ENCODE measurements around the gene MRPL41.
"Not testable (repeated sequence)": the region's sequence is repeated elsewhere in the genome, so short reads cannot be mapped to it uniquely, and the experiment has no call there.

MRPL41 gene

GRCh38 chr9:137521405-137521985, 30.2 kb upstream of the MRPL41 start:
- DNase-seq (ENCODE audit: low read depth in 2 of 2): no peak

DNA sequence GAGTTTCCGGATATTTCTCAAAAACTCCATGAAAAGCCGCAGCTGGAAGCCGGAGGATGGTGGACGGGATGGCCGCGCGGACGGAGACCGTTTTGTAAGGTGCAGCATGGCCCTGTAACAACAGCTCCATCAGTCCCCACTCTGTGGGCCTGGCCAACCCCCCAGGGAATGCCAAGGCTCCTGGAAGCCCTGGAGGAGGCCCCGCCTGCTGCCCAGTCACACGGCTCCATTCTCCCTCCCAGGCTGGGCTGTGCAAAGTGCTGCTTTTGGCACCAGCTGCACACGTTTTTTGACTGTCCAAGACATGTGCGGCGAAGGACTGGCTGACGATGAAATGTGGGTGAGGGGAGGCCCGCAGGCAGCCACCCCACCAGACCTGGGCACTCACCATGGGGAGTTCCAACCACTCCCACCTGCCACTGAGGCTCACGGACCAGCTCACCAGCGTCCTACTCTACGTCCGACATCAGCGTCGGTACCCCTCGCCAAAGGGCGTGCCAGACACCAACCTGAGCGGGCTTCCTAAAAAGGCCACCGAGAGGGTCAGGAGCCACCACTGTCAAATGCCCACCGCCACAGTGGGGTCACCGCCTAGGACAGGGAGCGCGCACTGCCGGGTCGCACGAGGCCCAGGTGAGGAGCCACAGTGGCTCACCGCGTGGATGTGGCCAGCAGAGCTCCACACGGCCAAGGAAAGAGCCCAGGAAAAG, 28.8 kb upstream of the MRPL41 start:
- no peak for DNase-seq (ENCODE audit: low read depth in 2 of 2)

DNA sequence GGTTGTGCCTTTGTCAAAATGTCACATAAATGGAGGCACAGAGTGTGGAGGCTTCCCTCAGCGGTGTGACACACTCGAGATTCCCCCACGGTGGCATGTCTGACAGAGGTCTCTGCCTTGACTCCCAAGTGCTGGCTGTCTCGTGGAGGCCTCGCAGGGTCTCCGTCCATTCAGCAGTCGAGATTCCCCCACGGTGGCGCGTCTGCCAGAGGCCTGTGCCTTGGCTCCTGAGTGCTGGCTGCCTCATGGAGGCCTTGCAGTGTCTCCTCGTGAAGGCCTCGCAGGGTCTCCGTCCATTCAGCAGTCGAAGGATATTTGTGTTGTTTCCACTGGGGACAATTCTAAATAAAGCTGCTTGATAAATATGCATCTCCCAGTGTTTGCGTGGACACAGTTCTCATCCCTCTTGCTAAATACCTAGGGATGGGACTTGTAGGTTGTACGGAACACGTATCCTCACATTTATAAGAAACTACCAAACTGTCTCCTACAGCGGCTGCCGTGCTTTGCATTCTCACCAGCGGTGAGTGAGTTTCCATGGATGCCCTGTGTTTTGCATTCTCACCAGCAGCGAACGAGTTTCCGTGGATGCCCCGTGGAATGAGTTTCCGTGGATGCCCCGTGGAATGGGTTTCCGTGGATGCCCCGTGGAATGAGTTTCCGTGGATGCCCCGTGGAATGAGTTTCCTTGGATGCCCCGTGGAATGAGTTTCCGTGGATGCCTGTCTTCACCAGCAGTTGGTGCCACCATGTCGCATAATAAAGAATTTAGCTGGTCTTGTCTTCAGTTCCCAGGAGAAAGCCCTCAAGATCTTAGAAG, 27.3 kb upstream of the MRPL41 start:
- DNase-seq (ENCODE audit: low read depth in 2 of 2): no peak

DNA sequence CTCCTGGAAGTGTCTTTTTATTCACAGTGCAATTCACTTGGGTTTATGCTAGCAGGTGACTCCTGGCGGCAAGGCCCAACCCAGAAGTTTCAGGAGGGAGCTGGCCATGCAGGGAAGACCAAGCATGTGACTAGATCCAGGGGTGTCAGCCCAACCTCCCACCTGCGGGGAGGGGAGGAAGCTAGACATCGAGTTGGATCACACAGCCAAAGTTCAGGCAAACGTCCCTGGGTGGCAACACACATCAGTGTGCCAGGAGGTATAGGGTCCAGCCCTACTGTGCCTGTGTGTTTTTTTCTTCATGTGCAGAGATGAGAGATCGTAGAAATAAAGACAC, 26.7 kb upstream of the MRPL41 start:
- no peak for DNase-seq (ENCODE audit: low read depth in 2 of 2)

- DNase-seq (ENCODE audit: low read depth in 2 of 2): no peak
Observed at GRCh38 chr9:137530331-137530730, 21.3 kb upstream of the MRPL41 start.

GRCh38 chr9:137531099-137531765, 20.4 kb upstream of the MRPL41 start:
- no peak for DNase-seq (ENCODE audit: low read depth in 2 of 2)

- DNase-seq (ENCODE audit: low read depth in 2 of 2): not testable (repeated sequence)
Observed at GRCh38 chr9:137532891-137533468, 18.7 kb upstream of the MRPL41 start.

GRCh38 chr9:137534256-137535119, 17.2 kb upstream of the MRPL41 start:
- DNase-seq (ENCODE audit: low read depth in 2 of 2): no peak

- no peak for DNase-seq (ENCODE audit: low read depth in 2 of 2)
Observed at GRCh38 chr9:137535120-137535428, 16.6 kb upstream of the MRPL41 start.

GRCh38 chr9:137536594-137537131, 15.0 kb upstream of the MRPL41 start:
- not testable (repeated sequence) for DNase-seq (ENCODE audit: low read depth in 2 of 2)

DNA sequence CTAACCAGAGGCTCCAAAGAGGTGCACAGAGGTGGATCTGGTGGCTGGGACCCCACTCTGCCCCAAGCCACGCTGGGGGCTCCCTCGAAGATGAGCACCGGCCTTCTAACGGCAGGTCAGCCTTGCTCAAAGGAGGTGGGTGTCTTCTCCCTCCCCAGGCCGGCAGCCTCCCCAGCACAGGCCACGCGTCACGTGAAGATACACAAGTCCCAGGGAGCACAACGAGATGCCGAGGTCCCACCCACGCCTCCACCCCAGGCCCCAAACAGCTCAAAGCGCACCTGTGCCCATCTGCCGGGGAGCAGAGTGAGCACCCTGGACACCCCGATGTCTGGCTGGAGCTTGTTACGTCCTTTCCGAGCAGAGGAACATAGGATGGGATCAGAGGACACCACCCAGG, 13.6 kb upstream of the MRPL41 start:
- DNase-seq (ENCODE audit: low read depth in 2 of 2): no peak

- no peak for DNase-seq (ENCODE audit: low read depth in 2 of 2)
Observed at GRCh38 chr9:137540536-137540935, 11.1 kb upstream of the MRPL41 start.

DNA sequence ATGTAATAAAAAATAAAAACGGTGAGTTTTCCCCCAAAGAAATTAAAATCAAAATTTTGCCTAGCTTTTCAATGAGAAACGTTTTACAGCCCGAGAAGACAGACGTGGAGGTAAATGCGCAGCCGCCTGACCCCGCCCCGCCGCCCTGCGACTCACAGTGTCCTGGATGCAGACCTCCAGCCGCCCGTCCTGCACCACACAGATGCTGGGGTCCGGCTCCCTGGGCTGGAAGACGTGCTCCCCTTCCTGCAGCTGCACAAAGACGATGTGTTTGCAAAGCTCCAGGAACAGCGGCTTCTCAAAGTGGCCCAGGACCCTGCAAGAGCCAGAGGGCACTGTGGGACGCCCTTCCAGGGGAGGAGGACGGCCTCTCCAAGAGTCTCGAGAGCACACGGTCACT, 9.2 kb upstream of the MRPL41 start:
- DNase-seq (ENCODE audit: low read depth in 2 of 2): no peak

GRCh38 chr9:137543237-137543963, 8.3 kb upstream of the MRPL41 start:
- no peak for DNase-seq (ENCODE audit: low read depth in 2 of 2)

DNA sequence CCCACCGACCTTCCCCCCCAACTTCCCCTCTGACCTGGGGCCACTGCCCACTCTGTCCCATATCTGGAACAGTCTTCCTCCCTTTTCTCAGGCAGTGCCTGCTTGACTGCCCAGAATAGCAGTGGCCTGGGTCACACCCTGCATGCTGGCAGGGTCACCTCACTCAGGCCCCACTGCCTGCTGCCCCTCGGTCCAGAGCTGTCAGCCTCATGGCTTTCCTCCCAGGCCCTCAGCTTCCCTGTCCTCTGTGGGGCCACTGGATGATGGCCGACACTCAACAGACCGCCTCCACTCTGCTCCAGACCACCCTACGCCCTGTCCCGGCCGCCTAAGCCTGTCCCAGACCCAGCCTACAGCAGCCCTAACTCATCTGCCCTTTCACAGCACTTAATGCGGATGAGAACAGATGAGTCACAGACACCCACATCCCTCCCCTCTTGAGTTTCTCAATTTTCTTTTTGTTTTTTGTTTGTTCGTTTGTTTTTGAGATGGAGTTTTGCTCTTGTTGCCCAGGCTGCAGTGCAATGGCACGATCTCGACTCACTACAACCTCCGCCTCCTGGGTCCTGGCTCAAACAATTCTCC, 7.4 kb upstream of the MRPL41 start:
- no peak for DNase-seq (ENCODE audit: low read depth in 2 of 2)

- no peak for DNase-seq (ENCODE audit: low read depth in 2 of 2)
Observed at GRCh38 chr9:137545123-137545522, 6.6 kb upstream of the MRPL41 start.

GRCh38 chr9:137547687-137548543, 3.8 kb upstream of the MRPL41 start:
- DNase-seq (ENCODE audit: low read depth in 2 of 2): no peak

DNA sequence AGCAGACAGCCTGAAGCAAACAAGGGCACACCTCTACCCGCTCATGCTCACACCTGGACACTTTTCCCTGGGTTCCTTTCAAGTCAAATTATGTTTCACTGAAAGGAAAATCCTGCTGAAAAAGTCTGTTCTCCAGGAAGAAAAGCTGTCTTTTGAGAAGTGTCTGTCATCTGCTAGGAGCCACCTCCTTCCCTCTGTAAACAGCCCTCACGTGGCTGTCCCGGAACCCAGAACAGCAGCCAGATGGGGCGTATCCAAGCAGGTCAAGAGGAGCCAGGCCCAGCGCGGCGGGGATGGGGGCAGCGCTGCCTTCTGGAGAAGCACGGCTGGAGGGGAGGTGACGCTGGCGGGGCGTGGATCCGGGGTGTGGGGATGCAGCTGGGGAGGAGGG, 1.5 kb upstream of the MRPL41 start, which contains the start of gene PNPLA7:
PNPLA7 (minus strand) TSS at position 172 of the 391 bp plus-strand sequence. CDS start 205 bp downstream, outside the sequence.
- DNase-seq (ENCODE audit: low read depth in 2 of 2): peak in 1 of 2 donors; percentile 30

- DNase-seq (ENCODE audit: low read depth in 2 of 2): not testable (repeated sequence)
Observed at GRCh38 chr9:137550958-137551263, 768 bp upstream of the MRPL41 start.

Measured in stimulated activated CD8-positive, alpha-beta memory T cell treated with anti-CD3 and anti-CD28 coated beads, Interleukin-2, amount 100 ng/mL, for 1 hour (primary cell).